Stimulated activated CD8-positive, alpha-beta memory T cell treated with anti-CD3 and anti-CD28 coated beads, Interleukin-15, amount 100 ng/mL, for 24 hours (primary cell): ENCODE data around the gene LYST.
"Not testable (repeated sequence)": the region's sequence is repeated elsewhere in the genome, so short reads cannot be mapped to it uniquely, and the experiment has no call there.

ENCODE experiments used
- DNase-seq: peaks from one replicate; pipeline ENCODE4 v3.0.0-alpha.2; 2020; ENCODE audit warnings: low read depth

LYST gene

GRCh38 chr1:235652364-235652763 is 214.3 kb downstream of the LYST start:
- DNase-seq = no peak

GRCh38 chr1:235651170-235651806 is 215.4 kb downstream of the LYST start:
- no peak for DNase-seq

- no peak for DNase-seq
These were observed 216.2 kb downstream of the LYST start for GRCh38 chr1:235650341-235651169.

- DNase-seq = no peak
These were observed 217.1 kb downstream of the LYST start, which contains the start of gene GNG4 for GRCh38 chr1:235649368-235650163. TSS of gene GNG4 (minus strand) at chr1:235649784. CDS start at chr1:235583838, 65,946 bp downstream.

- DNase-seq = no peak
These were observed 217.7 kb downstream of the LYST start for GRCh38 chr1:235648954-235649367.

- no peak for DNase-seq
These were observed 218.2 kb downstream of the LYST start for GRCh38 chr1:235648407-235648907.

GRCh38 chr1:235647537-235647936 is 219.2 kb downstream of the LYST start:
- not testable (repeated sequence) for DNase-seq

GRCh38 chr1:235646463-235646862 is 220.2 kb downstream of the LYST start:
- DNase-seq = no peak

GRCh38 chr1:235644693-235645305 is 221.9 kb downstream of the LYST start:
- DNase-seq = no peak

GRCh38 chr1:235643837-235644692 is 222.6 kb downstream of the LYST start:
- no peak for DNase-seq

GRCh38 chr1:235642943-235643371 is 223.7 kb downstream of the LYST start:
- no peak for DNase-seq

- no peak for DNase-seq
These were observed 224.4 kb downstream of the LYST start for GRCh38 chr1:235642011-235642942.

- DNase-seq = no peak
These were observed 226.1 kb downstream of the LYST start for GRCh38 chr1:235640580-235640979.

GRCh38 chr1:235639226-235640205 is 227.2 kb downstream of the LYST start:
- no peak for DNase-seq

GRCh38 chr1:235638612-235639011 is 228.1 kb downstream of the LYST start:
- not testable (repeated sequence) for DNase-seq

GRCh38 chr1:235637756-235638534 is 228.8 kb downstream of the LYST start:
- no peak for DNase-seq

- no peak for DNase-seq
These were observed 230.6 kb downstream of the LYST start for GRCh38 chr1:235635938-235636662.
